Measurements from ENCODE around the gene RTCB. TPM values are rescaled to one million over a fixed set of nuclear protein-coding genes. Genes with fewer than 3 reads are reported as not detected.
A peak's percentile ranks its signal among the peaks of the same experiment; 100 is the strongest.

Gene RTCB
- 84.4 TPM for polyA plus RNA-seq (2012; ENCODE audit: low read depth, missing spikeins)

GRCh38 chr22:32411829-32412592 lies at the start of gene RTCB:
RTCB (minus strand) TSS chr22:32412247; CDS start chr22:32412156, 91 bp downstream.
- FAIRE-seq (peak; percentile 94), DNase-seq (ENCODE audit: insufficient read length, low spot score) (peak; percentile 61)
- peak; percentile 83 for TF ChIP-seq TAF1 (IDR thresholded peaks at IDR 0.05; ENCODE audit: low read depth, low read length)
- peak; percentile 70 for TF ChIP-seq POLR2A (IDR thresholded peaks at IDR 0.05; ENCODE audit: low read depth, low read length)
- peak; percentile 61; the same call in 1 of the 2 replicates for TF ChIP-seq POLR2AphosphoS5 (IDR thresholded peaks at IDR 0.05; ENCODE audit: low read depth, low read length)
- TF ChIP-seq PAX5 (IDR thresholded peaks at IDR 0.05; ENCODE audit: insufficient read depth, low read length, severe bottlenecking) = no peak
- peak; percentile 66; the same call in 1 of the 2 replicates for TF ChIP-seq POU2F2 (IDR thresholded peaks at IDR 0.05; ENCODE audit: low read depth, low read length)
- no peak for TF ChIP-seq SPI1 (IDR thresholded peaks at IDR 0.05; ENCODE audit: low read depth, low read length)

- DNase-seq (ENCODE audit: insufficient read length, low spot score) (no peak), FAIRE-seq (no peak)
- TF ChIP-seq TAF1 (IDR thresholded peaks at IDR 0.05; ENCODE audit: low read depth, low read length) (no peak), POLR2AphosphoS5 (IDR thresholded peaks at IDR 0.05; ENCODE audit: low read depth, low read length) (no peak), SPI1 (IDR thresholded peaks at IDR 0.05; ENCODE audit: low read depth, low read length) (no peak), POLR2A (IDR thresholded peaks at IDR 0.05; ENCODE audit: low read depth, low read length) (no peak), PAX5 (IDR thresholded peaks at IDR 0.05; ENCODE audit: insufficient read depth, low read length, severe bottlenecking) (no peak), POU2F2 (IDR thresholded peaks at IDR 0.05; ENCODE audit: low read depth, low read length) (no peak)
These were observed 45.0 kb upstream of the RTCB start for GRCh38 chr22:32457031-32457430.

GRCh38 chr22:32448980-32449379 lies 36.9 kb upstream of the RTCB start:
- FAIRE-seq = no peak
- DNase-seq (ENCODE audit: insufficient read length, low spot score) = no peak
- no peak for TF ChIP-seq SPI1 (IDR thresholded peaks at IDR 0.05; ENCODE audit: low read depth, low read length)
- no peak for TF ChIP-seq POLR2AphosphoS5 (IDR thresholded peaks at IDR 0.05; ENCODE audit: low read depth, low read length)
- TF ChIP-seq POLR2A (IDR thresholded peaks at IDR 0.05; ENCODE audit: low read depth, low read length) = no peak
- TF ChIP-seq PAX5 (IDR thresholded peaks at IDR 0.05; ENCODE audit: insufficient read depth, low read length, severe bottlenecking) = no peak
- no peak for TF ChIP-seq POU2F2 (IDR thresholded peaks at IDR 0.05; ENCODE audit: low read depth, low read length)
- TF ChIP-seq TAF1 (IDR thresholded peaks at IDR 0.05; ENCODE audit: low read depth, low read length) = no peak

- no peak for TF ChIP-seq PAX5 (IDR thresholded peaks at IDR 0.05; ENCODE audit: insufficient read depth, low read length, severe bottlenecking)
- no peak for FAIRE-seq
- DNase-seq (ENCODE audit: insufficient read length, low spot score) = no peak
These were observed 34.3 kb upstream of the RTCB start for GRCh38 chr22:32446321-32446720.

- FAIRE-seq (no peak), DNase-seq (ENCODE audit: insufficient read length, low spot score) (peak; percentile 19)
- no peak for TF ChIP-seq POLR2A (IDR thresholded peaks at IDR 0.05; ENCODE audit: low read depth, low read length)
- no peak for TF ChIP-seq POLR2AphosphoS5 (IDR thresholded peaks at IDR 0.05; ENCODE audit: low read depth, low read length)
- no peak for TF ChIP-seq PAX5 (IDR thresholded peaks at IDR 0.05; ENCODE audit: insufficient read depth, low read length, severe bottlenecking)
- TF ChIP-seq POU2F2 (IDR thresholded peaks at IDR 0.05; ENCODE audit: low read depth, low read length) = no peak
- no peak for TF ChIP-seq SPI1 (IDR thresholded peaks at IDR 0.05; ENCODE audit: low read depth, low read length)
- no peak for TF ChIP-seq TAF1 (IDR thresholded peaks at IDR 0.05; ENCODE audit: low read depth, low read length)
These were observed 32.0 kb upstream of the RTCB start for GRCh38 chr22:32444068-32444467.

- FAIRE-seq = no peak
- no peak for TF ChIP-seq TAF1 (IDR thresholded peaks at IDR 0.05; ENCODE audit: low read depth, low read length)
- no peak for TF ChIP-seq POLR2AphosphoS5 (IDR thresholded peaks at IDR 0.05; ENCODE audit: low read depth, low read length)
- TF ChIP-seq PAX5 (IDR thresholded peaks at IDR 0.05; ENCODE audit: insufficient read depth, low read length, severe bottlenecking) = no peak
- no peak for TF ChIP-seq SPI1 (IDR thresholded peaks at IDR 0.05; ENCODE audit: low read depth, low read length)
- no peak for TF ChIP-seq POU2F2 (IDR thresholded peaks at IDR 0.05; ENCODE audit: low read depth, low read length)
- no peak for TF ChIP-seq POLR2A (IDR thresholded peaks at IDR 0.05; ENCODE audit: low read depth, low read length)
- no peak for DNase-seq (ENCODE audit: insufficient read length, low spot score)
These were observed 18.3 kb upstream of the RTCB start for GRCh38 chr22:32430352-32430751.

GRCh38 chr22:32426881-32427280 lies 14.8 kb upstream of the RTCB start:
- TF ChIP-seq POLR2AphosphoS5 (IDR thresholded peaks at IDR 0.05; ENCODE audit: low read depth, low read length) (no peak), POLR2A (IDR thresholded peaks at IDR 0.05; ENCODE audit: low read depth, low read length) (no peak), TAF1 (IDR thresholded peaks at IDR 0.05; ENCODE audit: low read depth, low read length) (no peak), PAX5 (IDR thresholded peaks at IDR 0.05; ENCODE audit: insufficient read depth, low read length, severe bottlenecking) (no peak), POU2F2 (IDR thresholded peaks at IDR 0.05; ENCODE audit: low read depth, low read length) (no peak), SPI1 (IDR thresholded peaks at IDR 0.05; ENCODE audit: low read depth, low read length) (no peak)
- DNase-seq (ENCODE audit: insufficient read length, low spot score) = no peak
- FAIRE-seq = no peak

- FAIRE-seq (no peak), DNase-seq (ENCODE audit: insufficient read length, low spot score) (no peak)
- no peak for TF ChIP-seq POLR2AphosphoS5 (IDR thresholded peaks at IDR 0.05; ENCODE audit: low read depth, low read length)
- no peak for TF ChIP-seq PAX5 (IDR thresholded peaks at IDR 0.05; ENCODE audit: insufficient read depth, low read length, severe bottlenecking)
- no peak for TF ChIP-seq POU2F2 (IDR thresholded peaks at IDR 0.05; ENCODE audit: low read depth, low read length)
- no peak for TF ChIP-seq SPI1 (IDR thresholded peaks at IDR 0.05; ENCODE audit: low read depth, low read length)
- TF ChIP-seq TAF1 (IDR thresholded peaks at IDR 0.05; ENCODE audit: low read depth, low read length) = no peak
- no peak for TF ChIP-seq POLR2A (IDR thresholded peaks at IDR 0.05; ENCODE audit: low read depth, low read length)
These were observed 11.6 kb upstream of the RTCB start for GRCh38 chr22:32423664-32424063.

GRCh38 chr22:32422062-32422461 lies 10.0 kb upstream of the RTCB start:
- no peak for TF ChIP-seq PAX5 (IDR thresholded peaks at IDR 0.05; ENCODE audit: insufficient read depth, low read length, severe bottlenecking)
- TF ChIP-seq TAF1 (IDR thresholded peaks at IDR 0.05; ENCODE audit: low read depth, low read length) = no peak
- no peak for TF ChIP-seq POLR2A (IDR thresholded peaks at IDR 0.05; ENCODE audit: low read depth, low read length)
- TF ChIP-seq SPI1 (IDR thresholded peaks at IDR 0.05; ENCODE audit: low read depth, low read length) = no peak
- TF ChIP-seq POU2F2 (IDR thresholded peaks at IDR 0.05; ENCODE audit: low read depth, low read length) = no peak
- TF ChIP-seq POLR2AphosphoS5 (IDR thresholded peaks at IDR 0.05; ENCODE audit: low read depth, low read length) = no peak
- FAIRE-seq (no peak), DNase-seq (ENCODE audit: insufficient read length, low spot score) (no peak)

All from GM12891 (cell line).